ENCODE results near the gene ANKS1A. TPM values are rescaled to one million over a fixed set of nuclear protein-coding genes. Genes with fewer than 3 reads are reported as not detected.

ANKS1A gene
- total RNA-seq, 1 experiment from 2014 or later: 14.4 TPM

- Histone ChIP-seq H3K4me3 (ENCODE audit: low read depth in 2 of 2, low read length in 2 of 2) (no peak overlapping the region), H3K4me1 (ENCODE audit: control insufficient read depth, insufficient read depth, low read length) (no peaks in the 10 kb centered on the region), H3K9me3 (ENCODE audit: control insufficient read depth, insufficient read depth, low read depth, low read length) (no peaks in the 10 kb centered on the region), H3K36me3 (ENCODE audit: control insufficient read depth, insufficient read depth, low read length) (no peaks in the 10 kb centered on the region), H3K27ac (ENCODE audit: low read length) (no peak overlapping the region), H3K27me3 (ENCODE audit: control insufficient read depth, insufficient read depth, low read length) (no peaks in the 10 kb centered on the region)
- POLR2A ChIA-PET: no interaction called here
- TF ChIP-seq TCF7L2 (IDR thresholded peaks at IDR 0.05; ENCODE audit: low read depth, low read length) (no peak), POLR2AphosphoS5 (IDR thresholded peaks at IDR 0.05; ENCODE audit: low read depth, low read length) (no peak)
- TF ChIP-seq, protein P1, sequence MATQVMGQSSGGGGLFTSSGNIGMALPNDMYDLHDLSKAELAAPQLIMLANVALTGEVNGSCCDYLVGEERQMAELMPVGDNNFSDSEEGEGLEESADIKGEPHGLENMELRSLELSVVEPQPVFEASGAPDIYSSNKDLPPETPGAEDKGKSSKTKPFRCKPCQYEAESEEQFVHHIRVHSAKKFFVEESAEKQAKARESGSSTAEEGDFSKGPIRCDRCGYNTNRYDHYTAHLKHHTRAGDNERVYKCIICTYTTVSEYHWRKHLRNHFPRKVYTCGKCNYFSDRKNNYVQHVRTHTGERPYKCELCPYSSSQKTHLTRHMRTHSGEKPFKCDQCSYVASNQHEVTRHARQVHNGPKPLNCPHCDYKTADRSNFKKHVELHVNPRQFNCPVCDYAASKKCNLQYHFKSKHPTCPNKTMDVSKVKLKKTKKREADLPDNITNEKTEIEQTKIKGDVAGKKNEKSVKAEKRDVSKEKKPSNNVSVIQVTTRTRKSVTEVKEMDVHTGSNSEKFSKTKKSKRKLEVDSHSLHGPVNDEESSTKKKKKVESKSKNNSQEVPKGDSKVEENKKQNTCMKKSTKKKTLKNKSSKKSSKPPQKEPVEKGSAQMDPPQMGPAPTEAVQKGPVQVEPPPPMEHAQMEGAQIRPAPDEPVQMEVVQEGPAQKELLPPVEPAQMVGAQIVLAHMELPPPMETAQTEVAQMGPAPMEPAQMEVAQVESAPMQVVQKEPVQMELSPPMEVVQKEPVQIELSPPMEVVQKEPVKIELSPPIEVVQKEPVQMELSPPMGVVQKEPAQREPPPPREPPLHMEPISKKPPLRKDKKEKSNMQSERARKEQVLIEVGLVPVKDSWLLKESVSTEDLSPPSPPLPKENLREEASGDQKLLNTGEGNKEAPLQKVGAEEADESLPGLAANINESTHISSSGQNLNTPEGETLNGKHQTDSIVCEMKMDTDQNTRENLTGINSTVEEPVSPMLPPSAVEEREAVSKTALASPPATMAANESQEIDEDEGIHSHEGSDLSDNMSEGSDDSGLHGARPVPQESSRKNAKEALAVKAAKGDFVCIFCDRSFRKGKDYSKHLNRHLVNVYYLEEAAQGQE (IDR thresholded peaks at IDR 0.05; ENCODE audit: insufficient read depth in 1 of 2, low read depth in 2 of 2, low read length in 1 of 2): no peak
- TF ChIP-seq, protein P2, sequence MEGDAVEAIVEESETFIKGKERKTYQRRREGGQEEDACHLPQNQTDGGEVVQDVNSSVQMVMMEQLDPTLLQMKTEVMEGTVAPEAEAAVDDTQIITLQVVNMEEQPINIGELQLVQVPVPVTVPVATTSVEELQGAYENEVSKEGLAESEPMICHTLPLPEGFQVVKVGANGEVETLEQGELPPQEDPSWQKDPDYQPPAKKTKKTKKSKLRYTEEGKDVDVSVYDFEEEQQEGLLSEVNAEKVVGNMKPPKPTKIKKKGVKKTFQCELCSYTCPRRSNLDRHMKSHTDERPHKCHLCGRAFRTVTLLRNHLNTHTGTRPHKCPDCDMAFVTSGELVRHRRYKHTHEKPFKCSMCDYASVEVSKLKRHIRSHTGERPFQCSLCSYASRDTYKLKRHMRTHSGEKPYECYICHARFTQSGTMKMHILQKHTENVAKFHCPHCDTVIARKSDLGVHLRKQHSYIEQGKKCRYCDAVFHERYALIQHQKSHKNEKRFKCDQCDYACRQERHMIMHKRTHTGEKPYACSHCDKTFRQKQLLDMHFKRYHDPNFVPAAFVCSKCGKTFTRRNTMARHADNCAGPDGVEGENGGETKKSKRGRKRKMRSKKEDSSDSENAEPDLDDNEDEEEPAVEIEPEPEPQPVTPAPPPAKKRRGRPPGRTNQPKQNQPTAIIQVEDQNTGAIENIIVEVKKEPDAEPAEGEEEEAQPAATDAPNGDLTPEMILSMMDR (IDR thresholded peaks at IDR 0.05): no peak
- intact Hi-C loops (cut with micrococcal nuclease; ENCODE audit: unreplicated experiment): no loop called here
- no peak for ATAC-seq
- in situ Hi-C loops (cut with HindIII; ENCODE audit: low pct_unique_long_range_greater_than_20kb, low sequenced_read_pairs): no loop called here
- CTCF ChIA-PET: no interaction called here
- DNase-seq (ENCODE audit: low read depth, low spot score): no peak
- BruUV-seq (replicated peaks): no TSS peak
These were observed 145.5 kb downstream of the ANKS1A start for GRCh38 chr6:35034411-35035191.

DNA sequence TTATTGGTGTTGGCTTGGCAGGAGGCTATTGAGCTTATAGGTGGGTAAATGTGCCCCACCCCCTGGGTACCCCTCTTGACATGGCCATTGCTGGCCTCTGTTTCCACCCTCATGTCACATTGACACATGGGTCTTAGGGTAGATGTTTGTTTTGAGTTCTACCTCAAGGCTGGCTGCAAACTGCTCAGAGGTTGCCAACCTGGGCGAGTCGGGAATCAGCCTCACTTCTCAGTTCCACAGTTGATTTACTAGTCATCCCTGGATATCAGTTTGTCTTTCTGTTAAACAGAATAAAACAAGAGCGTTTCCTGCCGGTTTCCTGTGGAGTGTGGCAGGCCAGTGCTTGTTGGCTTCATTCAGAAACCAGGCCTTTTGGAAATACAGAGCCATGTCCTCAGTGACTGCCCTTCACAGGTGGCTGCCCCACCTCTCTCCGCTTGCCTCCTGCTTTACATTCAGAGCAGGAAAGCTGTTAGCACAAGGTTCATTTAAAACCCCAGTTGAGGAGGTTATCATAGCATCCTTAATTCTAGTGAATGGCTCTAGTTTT lies 146.5 kb downstream of the ANKS1A start:
- DNase-seq (ENCODE audit: low read depth, low spot score): no peak
- intact Hi-C loops (cut with micrococcal nuclease; ENCODE audit: unreplicated experiment): no loop called here
- in situ Hi-C loops (cut with HindIII; ENCODE audit: low pct_unique_long_range_greater_than_20kb, low sequenced_read_pairs): no loop called here
- H3K36me3 ChIP-seq (ENCODE audit: control insufficient read depth, insufficient read depth, low read length): no peaks in the 10 kb centered on the region
- no peaks in the 10 kb centered on the region for H3K4me1 ChIP-seq (ENCODE audit: control insufficient read depth, insufficient read depth, low read length)
- H3K9me3 ChIP-seq (ENCODE audit: control insufficient read depth, insufficient read depth, low read depth, low read length): no peaks in the 10 kb centered on the region
- no peaks in the 10 kb centered on the region for H3K27me3 ChIP-seq (ENCODE audit: control insufficient read depth, insufficient read depth, low read length)
- ChIA-PET CTCF (no interaction called here), POLR2A (no interaction called here)
- ATAC-seq: no peak
- H3K27ac ChIP-seq (ENCODE audit: low read length): no peak overlapping the region
- TF ChIP-seq TCF7L2 (IDR thresholded peaks at IDR 0.05; ENCODE audit: low read depth, low read length): no peak
- TF ChIP-seq SIN3A (IDR thresholded peaks at IDR 0.05; ENCODE audit: borderline replicate concordance, insufficient read depth, low read depth, low read length): no peak
- no peak for TF ChIP-seq POLR2AphosphoS5 (IDR thresholded peaks at IDR 0.05; ENCODE audit: low read depth, low read length)
- TF ChIP-seq, protein P1 (IDR thresholded peaks at IDR 0.05; ENCODE audit: insufficient read depth in 1 of 2, low read depth in 2 of 2, low read length in 1 of 2): no peak
- TF ChIP-seq, protein P2 (IDR thresholded peaks at IDR 0.05): no peak
- H3K4me3 ChIP-seq (ENCODE audit: low read depth in 2 of 2, low read length in 2 of 2): no peak overlapping the region
- no TSS peak for BruUV-seq (replicated peaks)
